LNCaP clone FGC (cell line): Measurements from ENCODE around the gene SORCS2.
A peak's percentile ranks its signal among the peaks of the same experiment; 100 is the strongest.

ENCODE experiments used
- DNase-seq: peaks from one replicate; pipeline ENCODE4 v3.0.0-alpha.2; 2011; ENCODE audit warnings: low read depth
- H3K4me3 ChIP-seq: 2 replicates; pipeline ENCODE4 v1.5.1; 2011; ENCODE audit warnings: mild to moderate bottlenecking, low read depth, low read length, control low read depth
- CTCF ChIP-seq: IDR thresholded peaks from 2 replicates; pipeline ENCODE4 v1.5.1; 2012; ENCODE audit warnings: mild to moderate bottlenecking; ENCODE audit not compliant: control insufficient read depth, insufficient read depth; ENCODE audit errors: extremely low read depth

SORCS2 gene

GRCh38 chr4:7167706-7168105, 24.6 kb upstream of the SORCS2 start:
- TF ChIP-seq CTCF: peak; percentile 32
- DNase-seq: no peak
- H3K4me3 ChIP-seq: no peak overlapping the region

- TF ChIP-seq CTCF: no peak
- DNase-seq: no peak
- H3K4me3 ChIP-seq: no peak overlapping the region
Observed at GRCh38 chr4:7168106-7168505, 24.2 kb upstream of the SORCS2 start.

GRCh38 chr4:7169134-7169533, 23.2 kb upstream of the SORCS2 start:
- H3K4me3 ChIP-seq: no peak overlapping the region
- no peak for DNase-seq

GRCh38 chr4:7170012-7170411, 22.3 kb upstream of the SORCS2 start:
- no peak overlapping the region for H3K4me3 ChIP-seq
- DNase-seq: no peak
- TF ChIP-seq CTCF: no peak

More at GRCh38 chr4:7169134-7169533, 23.2 kb upstream of the SORCS2 start:
- no peak for TF ChIP-seq CTCF

GRCh38 chr4:7171191-7171900, 21.0 kb upstream of the SORCS2 start:
- H3K4me3 ChIP-seq: no peak overlapping the region
- no peak for DNase-seq
- no peak for TF ChIP-seq CTCF

GRCh38 chr4:7172508-7172907, 19.8 kb upstream of the SORCS2 start:
- no peak overlapping the region for H3K4me3 ChIP-seq
- DNase-seq: no peak
- no peak for TF ChIP-seq CTCF

GRCh38 chr4:7172946-7173345, 19.4 kb upstream of the SORCS2 start:
- TF ChIP-seq CTCF: no peak
- no peak overlapping the region for H3K4me3 ChIP-seq
- DNase-seq: no peak
